ENCODE measurements around the gene TOX2. TPM values are rescaled to one million over a fixed set of nuclear protein-coding genes. Genes with fewer than 3 reads are reported as not detected.

Gene TOX2
- total and polyA plus RNA-seq, 2 donors = 14.5 to 75.8 TPM

GRCh38 chr20:44069203-44070011 is 154.8 kb downstream of the TOX2 start:
- Histone ChIP-seq H3K4me1 (ENCODE audit: control insufficient read depth in 2 of 2, insufficient read depth in 2 of 2, low read length in 2 of 2) (peaks cover 67 to 84% of the 10 kb centered on the region in 2 donors), H3K36me3 (ENCODE audit: control insufficient read depth in 2 of 2, insufficient read depth in 2 of 2, low read length in 1 of 2) (peaks cover 11 to 13% of the 10 kb centered on the region in 2 donors), H3K27ac (ENCODE audit: low read depth in 1 of 2, low read length in 1 of 2) (peak overlapping the region; percentile 97 to 100), H3K9me3 (ENCODE audit: control insufficient read depth in 2 of 2, insufficient read depth in 1 of 2, low read length in 1 of 2) (no peaks in the 10 kb centered on the region), H3K4me3 (ENCODE audit: low read length in 2 of 2) (peak overlapping the region; percentile 31 to 39), H3K27me3 (ENCODE audit: control insufficient read depth in 2 of 2, insufficient read depth in 1 of 2, low read length in 1 of 2) (no peaks in the 10 kb centered on the region)
- DNase-seq (ENCODE audit: low read depth in 6 of 9, low spot score in 9 of 9) = peak; percentile 48 to 93 (median 77)
- 6% methylated on average over 26 of the region's 26 CpGs for WGBS

DNA sequence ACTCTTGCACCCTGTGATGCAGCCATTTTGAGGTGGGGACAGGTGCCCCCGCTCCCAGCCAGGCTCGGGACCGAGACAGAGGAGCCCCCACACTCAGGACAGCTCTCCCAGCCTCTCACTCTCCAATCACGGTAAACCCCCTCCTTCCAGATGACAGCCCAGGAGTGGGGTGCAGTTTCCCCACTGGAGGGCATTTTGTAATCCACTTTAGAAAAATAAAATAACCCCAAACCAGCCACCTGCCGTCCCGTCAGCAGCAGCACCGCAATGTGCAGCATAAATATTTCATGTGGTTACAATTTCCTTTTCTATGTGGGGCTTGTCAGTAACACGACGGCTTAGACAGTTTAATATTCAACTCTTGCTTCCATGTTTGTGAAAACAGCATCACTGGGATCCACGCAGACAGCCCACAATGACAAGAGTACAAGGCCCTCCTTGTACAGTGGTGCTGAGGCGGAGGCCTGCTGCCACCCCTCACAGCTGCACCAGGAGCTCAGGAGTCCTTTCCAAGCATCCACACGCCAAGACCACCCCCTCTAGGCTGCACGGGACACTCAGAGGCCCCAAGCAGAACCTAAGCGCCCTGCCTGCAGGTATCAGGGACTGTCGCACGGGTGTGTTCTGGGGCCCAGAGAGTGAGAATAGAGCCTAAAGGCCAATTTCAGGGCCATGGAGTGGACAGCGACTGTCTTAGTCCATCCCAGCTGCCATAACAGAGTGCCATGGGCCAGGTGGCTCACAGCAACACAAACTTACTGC is 155.7 kb downstream of the TOX2 start:
- peak overlapping the region; percentile 31 to 39 for H3K4me3 ChIP-seq (ENCODE audit: low read length in 2 of 2)
- WGBS = 19% methylated on average over 17 of the region's 17 CpGs
- peak overlapping the region; percentile 97 to 100 for H3K27ac ChIP-seq (ENCODE audit: low read depth in 1 of 2, low read length in 1 of 2)
- peaks cover 8 to 14% of the 10 kb centered on the region in 2 donors for H3K36me3 ChIP-seq (ENCODE audit: control insufficient read depth in 2 of 2, insufficient read depth in 2 of 2, low read length in 1 of 2)
- peak; percentile 48 to 90 (median 68) for DNase-seq (ENCODE audit: low read depth in 6 of 9, low spot score in 9 of 9)
- no peaks in the 10 kb centered on the region for H3K27me3 ChIP-seq (ENCODE audit: control insufficient read depth in 2 of 2, insufficient read depth in 1 of 2, low read length in 1 of 2)
- no peaks in the 10 kb centered on the region for H3K9me3 ChIP-seq (ENCODE audit: control insufficient read depth in 2 of 2, insufficient read depth in 1 of 2, low read length in 1 of 2)
- peaks cover 73 to 94% of the 10 kb centered on the region in 2 donors for H3K4me1 ChIP-seq (ENCODE audit: control insufficient read depth in 2 of 2, insufficient read depth in 2 of 2, low read length in 2 of 2)

GRCh38 chr20:44071057-44071456 is 156.4 kb downstream of the TOX2 start:
- WGBS = 95% methylated on average over 10 of the region's 10 CpGs
- DNase-seq (ENCODE audit: low read depth in 6 of 9, low spot score in 9 of 9) = no peak
- Histone ChIP-seq H3K9me3 (ENCODE audit: control insufficient read depth in 2 of 2, insufficient read depth in 1 of 2, low read length in 1 of 2) (no peaks in the 10 kb centered on the region), H3K36me3 (ENCODE audit: control insufficient read depth in 2 of 2, insufficient read depth in 2 of 2, low read length in 1 of 2) (peaks cover under 1 to 14% of the 10 kb centered on the region in 2 donors), H3K4me1 (ENCODE audit: control insufficient read depth in 2 of 2, insufficient read depth in 2 of 2, low read length in 2 of 2) (peaks cover 80 to 99% of the 10 kb centered on the region in 2 donors), H3K4me3 (ENCODE audit: low read length in 2 of 2) (no peak overlapping the region), H3K27ac (ENCODE audit: low read depth in 1 of 2, low read length in 1 of 2) (peak overlapping the region; percentile 97 to 100), H3K27me3 (ENCODE audit: control insufficient read depth in 2 of 2, insufficient read depth in 1 of 2, low read length in 1 of 2) (no peaks in the 10 kb centered on the region)

GRCh38 chr20:44071526-44072111 is 157.0 kb downstream of the TOX2 start:
- no peak for DNase-seq (ENCODE audit: low read depth in 6 of 9, low spot score in 9 of 9)

DNA sequence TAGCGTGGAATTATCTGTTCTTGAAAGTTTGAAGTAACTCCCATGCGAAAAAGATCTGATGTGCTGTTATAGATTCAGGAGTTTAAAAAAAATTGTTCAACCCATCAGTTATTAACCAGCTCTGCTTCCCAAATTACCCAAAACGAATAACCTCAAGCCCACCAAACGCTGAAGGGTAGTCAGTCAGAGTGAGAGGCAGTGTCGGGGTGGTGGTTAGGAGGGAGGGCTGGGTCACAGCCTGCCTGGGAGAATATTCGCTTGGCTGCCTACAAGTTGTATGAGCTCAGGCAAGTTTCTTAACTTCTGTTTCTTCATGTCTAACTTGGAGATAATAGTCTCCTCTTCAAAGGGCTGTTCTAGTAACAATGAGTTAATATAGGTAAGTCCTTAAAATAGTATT is 157.7 kb downstream of the TOX2 start:
- peak in 2 of 9 donors; percentile 26 to 57 for DNase-seq (ENCODE audit: low read depth in 6 of 9, low spot score in 9 of 9)
- Histone ChIP-seq H3K36me3 (ENCODE audit: control insufficient read depth in 2 of 2, insufficient read depth in 2 of 2, low read length in 1 of 2) (peaks cover 0 to 10% of the 10 kb centered on the region in 2 donors), H3K4me3 (ENCODE audit: low read length in 2 of 2) (no peak overlapping the region), H3K4me1 (ENCODE audit: control insufficient read depth in 2 of 2, insufficient read depth in 2 of 2, low read length in 2 of 2) (peaks cover 73 to 90% of the 10 kb centered on the region in 2 donors), H3K9me3 (ENCODE audit: control insufficient read depth in 2 of 2, insufficient read depth in 1 of 2, low read length in 1 of 2) (no peaks in the 10 kb centered on the region), H3K27ac (ENCODE audit: low read depth in 1 of 2, low read length in 1 of 2) (peak overlapping the region in 1 of 2 donors; percentile 97), H3K27me3 (ENCODE audit: control insufficient read depth in 2 of 2, insufficient read depth in 1 of 2, low read length in 1 of 2) (no peaks in the 10 kb centered on the region)
- WGBS = 61% methylated on average over 6 of the region's 6 CpGs

More at GRCh38 chr20:44071526-44072111, 157.0 kb downstream of the TOX2 start:
- H3K27me3 ChIP-seq (ENCODE audit: control insufficient read depth in 2 of 2, insufficient read depth in 1 of 2, low read length in 1 of 2) = no peaks in the 10 kb centered on the region
- H3K27ac ChIP-seq (ENCODE audit: low read depth in 1 of 2, low read length in 1 of 2) = peak overlapping the region; percentile 97 to 100
- peaks cover 0 to 10% of the 10 kb centered on the region in 2 donors for H3K36me3 ChIP-seq (ENCODE audit: control insufficient read depth in 2 of 2, insufficient read depth in 2 of 2, low read length in 1 of 2)
- WGBS = 93% methylated on average over 11 of the region's 11 CpGs
- no peaks in the 10 kb centered on the region for H3K9me3 ChIP-seq (ENCODE audit: control insufficient read depth in 2 of 2, insufficient read depth in 1 of 2, low read length in 1 of 2)
- H3K4me1 ChIP-seq (ENCODE audit: control insufficient read depth in 2 of 2, insufficient read depth in 2 of 2, low read length in 2 of 2) = peaks cover 80 to 98% of the 10 kb centered on the region in 2 donors
- no peak overlapping the region for H3K4me3 ChIP-seq (ENCODE audit: low read length in 2 of 2)

- peak in 1 of 9 donors; percentile 48 for DNase-seq (ENCODE audit: low read depth in 6 of 9, low spot score in 9 of 9)
- no peaks in the 10 kb centered on the region for H3K27me3 ChIP-seq (ENCODE audit: control insufficient read depth in 2 of 2, insufficient read depth in 1 of 2, low read length in 1 of 2)
- no peaks in the 10 kb centered on the region for H3K9me3 ChIP-seq (ENCODE audit: control insufficient read depth in 2 of 2, insufficient read depth in 1 of 2, low read length in 1 of 2)
- peaks cover 0 to 4% of the 10 kb centered on the region in 2 donors for H3K36me3 ChIP-seq (ENCODE audit: control insufficient read depth in 2 of 2, insufficient read depth in 2 of 2, low read length in 1 of 2)
- peaks cover 66 to 85% of the 10 kb centered on the region in 2 donors for H3K4me1 ChIP-seq (ENCODE audit: control insufficient read depth in 2 of 2, insufficient read depth in 2 of 2, low read length in 2 of 2)
- no peak overlapping the region for H3K4me3 ChIP-seq (ENCODE audit: low read length in 2 of 2)
- peak overlapping the region in 1 of 2 donors; percentile 97 for H3K27ac ChIP-seq (ENCODE audit: low read depth in 1 of 2, low read length in 1 of 2)
- WGBS = 75% methylated on average over 16 of the region's 16 CpGs
These were observed 158.5 kb downstream of the TOX2 start for GRCh38 chr20:44073011-44073674.

GRCh38 chr20:44073675-44074071 is 159.0 kb downstream of the TOX2 start:
- Histone ChIP-seq H3K9me3 (ENCODE audit: control insufficient read depth in 2 of 2, insufficient read depth in 1 of 2, low read length in 1 of 2) (no peaks in the 10 kb centered on the region), H3K27ac (ENCODE audit: low read depth in 1 of 2, low read length in 1 of 2) (peak overlapping the region; percentile 54 to 97), H3K36me3 (ENCODE audit: control insufficient read depth in 2 of 2, insufficient read depth in 2 of 2, low read length in 1 of 2) (peaks cover 0 to 4% of the 10 kb centered on the region in 2 donors), H3K4me1 (ENCODE audit: control insufficient read depth in 2 of 2, insufficient read depth in 2 of 2, low read length in 2 of 2) (peaks cover 64 to 85% of the 10 kb centered on the region in 2 donors), H3K27me3 (ENCODE audit: control insufficient read depth in 2 of 2, insufficient read depth in 1 of 2, low read length in 1 of 2) (no peaks in the 10 kb centered on the region), H3K4me3 (ENCODE audit: low read length in 2 of 2) (no peak overlapping the region)
- peak in 1 of 9 donors; percentile 45 for DNase-seq (ENCODE audit: low read depth in 6 of 9, low spot score in 9 of 9)
- 83% methylated on average over 6 of the region's 6 CpGs for WGBS

DNA sequence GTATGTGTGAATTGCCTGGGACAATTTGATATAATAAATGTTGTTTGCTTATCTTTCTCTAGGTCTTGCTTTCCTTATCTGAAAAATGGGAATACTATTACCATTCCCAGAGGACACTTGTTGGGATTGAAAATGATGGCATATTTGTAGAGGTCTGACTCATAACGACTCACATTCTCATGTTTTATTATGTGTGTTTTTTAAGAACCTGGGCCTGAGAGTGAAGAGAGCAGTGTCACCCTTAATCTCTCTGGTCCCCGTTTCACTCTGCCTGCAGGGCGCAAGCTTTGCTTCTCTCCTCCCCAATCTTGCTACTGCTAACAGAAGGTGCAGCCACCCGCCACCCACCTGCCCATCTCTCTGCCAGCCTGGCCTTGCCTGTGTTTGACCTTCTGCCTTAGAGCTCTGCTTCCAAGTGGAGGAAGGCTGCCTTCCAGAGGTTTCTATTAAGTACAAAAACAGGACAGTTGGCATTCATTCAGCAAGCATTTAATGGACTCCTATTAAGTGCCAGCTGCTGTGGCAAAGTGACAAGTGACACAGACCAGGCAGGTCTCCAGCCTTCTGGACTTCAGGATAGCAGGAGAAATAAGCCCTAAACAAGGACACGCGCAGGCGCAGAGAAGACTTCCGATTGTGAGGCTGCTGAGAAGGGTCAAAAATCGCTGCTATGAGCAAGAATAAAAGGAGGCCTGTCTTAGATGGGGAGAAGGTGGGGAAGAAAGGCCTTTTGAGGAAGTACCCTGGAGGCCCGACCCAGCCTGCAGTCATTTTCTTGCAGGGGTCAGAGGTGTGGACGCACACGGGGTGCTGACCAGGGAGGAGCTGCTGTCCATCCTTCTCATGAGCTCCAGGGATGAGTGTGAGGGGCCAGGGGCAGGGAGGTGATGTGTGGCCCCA is 159.8 kb downstream of the TOX2 start:
- Histone ChIP-seq H3K4me1 (ENCODE audit: control insufficient read depth in 2 of 2, insufficient read depth in 2 of 2, low read length in 2 of 2) (peaks cover 61 to 85% of the 10 kb centered on the region in 2 donors), H3K9me3 (ENCODE audit: control insufficient read depth in 2 of 2, insufficient read depth in 1 of 2, low read length in 1 of 2) (no peaks in the 10 kb centered on the region), H3K27ac (ENCODE audit: low read depth in 1 of 2, low read length in 1 of 2) (peak overlapping the region in 1 of 2 donors; percentile 13), H3K36me3 (ENCODE audit: control insufficient read depth in 2 of 2, insufficient read depth in 2 of 2, low read length in 1 of 2) (peaks cover 0 to 4% of the 10 kb centered on the region in 2 donors), H3K27me3 (ENCODE audit: control insufficient read depth in 2 of 2, insufficient read depth in 1 of 2, low read length in 1 of 2) (no peaks in the 10 kb centered on the region), H3K4me3 (ENCODE audit: low read length in 2 of 2) (no peak overlapping the region)
- DNase-seq (ENCODE audit: low read depth in 6 of 9, low spot score in 9 of 9) = no peak
- 88% methylated on average over 12 of the region's 12 CpGs for WGBS
